Kidney (tissue), 14 donors: ENCODE results near the gene GALNT17. TPM values are rescaled to one million over a fixed set of nuclear protein-coding genes. Genes with fewer than 3 reads are reported as not detected.

Experiments
- DNase-seq, 5 donors: peaks; one replicate each; pipeline ENCODE4 v3.0.0-alpha.2; 2013 to 2020
- FAIRE-seq: peaks from 2 replicates; lab custom pipeline; 2012; peaks lifted over from hg19 to GRCh38; lab: Jason Lieb, UNC
- H3K27ac ChIP-seq, 2 donors: one replicate each; pipeline ENCODE4 v1.7.0; 2013; ENCODE audit warnings: low read depth in 2 of 2, low read length in 2 of 2, inconsistent platforms in 1 of 2
- H3K27me3 ChIP-seq: one replicate; pipeline ENCODE4 v1.7.1; 2013; ENCODE audit warnings: low read length, inconsistent platforms; ENCODE audit not compliant: control insufficient read depth, insufficient read depth
- H3K36me3 ChIP-seq, 3 donors: one replicate each; pipeline versions ENCODE4 v1.7.0 to v1.7.1; 2013; ENCODE audit warnings: low read length in 3 of 3, control low read depth in 1 of 3, inconsistent platforms in 1 of 3; ENCODE audit not compliant: insufficient read depth in 3 of 3, control insufficient read depth in 2 of 3
- H3K4me1 ChIP-seq, 3 donors: one replicate each; pipeline versions ENCODE4 v1.7.0 to v1.7.1; 2013; ENCODE audit warnings: low read length in 3 of 3, inconsistent platforms in 1 of 3, low read depth in 1 of 3; ENCODE audit not compliant: control insufficient read depth in 2 of 3, insufficient read depth in 2 of 3
- H3K4me3 ChIP-seq, 3 donors: one replicate each; pipeline versions ENCODE4 v1.7.0 to v1.8.1; 2013; ENCODE audit warnings: low read length in 3 of 3, control low read depth in 1 of 3, inconsistent platforms in 1 of 3
- H3K9ac ChIP-seq, 3 donors: one replicate each; pipeline versions ENCODE4 v1.7.0 to v1.7.1; 2013; ENCODE audit warnings: low read length in 3 of 3, control low read depth in 1 of 3, inconsistent platforms in 1 of 3
- H3K9me3 ChIP-seq, 3 donors: one replicate each; pipeline versions ENCODE4 v1.7.0 to v1.7.1; 2013; ENCODE audit warnings: low read length in 3 of 3, control low read depth in 1 of 3, inconsistent platforms in 1 of 3; ENCODE audit not compliant: control insufficient read depth in 2 of 3, insufficient read depth in 1 of 3
- CTCF ChIP-seq: IDR thresholded peaks from 3 replicates; pipeline ENCODE4 v1.5.1; 2012; ENCODE audit warnings: mild to moderate bottlenecking, moderate library complexity, borderline replicate concordance; ENCODE audit not compliant: insufficient read depth; ENCODE audit errors: extremely low read depth
- intact Hi-C: fragments of 100-400 bp; cut with DNase I; formaldehyde crosslinking; loops from one replicate; pipeline ENCODE4 v1.11.1; 2022
- polyA plus RNA-seq: library from polyadenylated mRNA; stranded (reverse); fragments of 350-450 nt; fragmentation: Illumina TruSeq; extraction: RNeasy Lipid Tissue Mini Kit (QIAGEN cat#74804); gene quantifications from one replicate; pipeline ENCODE4 v1.2.3, GENCODE V29; 2014; ENCODE audit warnings: low read depth, low replicate concordance; ENCODE audit not compliant: insufficient read depth
- total RNA-seq: library from RNA; stranded (reverse); fragmentation: NEBNext Ultra II Directional; extraction: Animal tissue kit (Norgen Biotek cat#: 25700); gene quantifications from one replicate; pipeline ENCODE4 v1.2.1, GENCODE V29; 2021
- donor health status: control.
- donor health status: control.
- donor health status: control.
- donor health status: control.
- donor health status: control.
- donor health status: DM: yes; HTN: yes; CAD: no.
- donor health status: Normal renal cell carcinoma (clear cell type).

GALNT17 gene
- total and polyA plus RNA-seq, 2 donors from 2014 or later = 2.4 to 5.5 TPM

GRCh38 chr7:71326595-71326994 lies 194.7 kb downstream of the GALNT17 start:
- Histone ChIP-seq H3K9ac (no peak overlapping the region), H3K4me1 (no peaks in the 10 kb centered on the region), H3K27ac (no peak overlapping the region), H3K36me3 (no peaks in the 10 kb centered on the region), H3K27me3 (no peaks in the 10 kb centered on the region), H3K9me3 (no peaks in the 10 kb centered on the region), H3K4me3 (no peak overlapping the region)
- intact Hi-C loops = no loop called here
- TF ChIP-seq CTCF = no peak
- DNase-seq (no peak), FAIRE-seq (no peak)

GRCh38 chr7:71327946-71328345 lies 196.0 kb downstream of the GALNT17 start:
- no peak overlapping the region for H3K4me3 ChIP-seq
- H3K27ac ChIP-seq = no peak overlapping the region
- H3K4me1 ChIP-seq = no peaks in the 10 kb centered on the region
- no peak for DNase-seq
- intact Hi-C loops = no loop called here
- H3K27me3 ChIP-seq = no peaks in the 10 kb centered on the region
- FAIRE-seq = no peak
- TF ChIP-seq CTCF = no peak
- no peaks in the 10 kb centered on the region for H3K9me3 ChIP-seq
- no peaks in the 10 kb centered on the region for H3K36me3 ChIP-seq
- no peak overlapping the region for H3K9ac ChIP-seq

GRCh38 chr7:71329030-71329660 lies 197.2 kb downstream of the GALNT17 start:
- Histone ChIP-seq H3K27me3 (no peaks in the 10 kb centered on the region), H3K27ac (no peak overlapping the region), H3K9me3 (no peaks in the 10 kb centered on the region), H3K4me1 (no peaks in the 10 kb centered on the region), H3K4me3 (no peak overlapping the region), H3K9ac (no peak overlapping the region), H3K36me3 (no peaks in the 10 kb centered on the region)
- peak in 1 of 5 donors; percentile 54 for DNase-seq
- FAIRE-seq = no peak
- intact Hi-C loops = no loop called here
- TF ChIP-seq CTCF = no peak

- Histone ChIP-seq H3K4me1 (no peaks in the 10 kb centered on the region), H3K4me3 (no peak overlapping the region), H3K27me3 (no peaks in the 10 kb centered on the region), H3K36me3 (no peaks in the 10 kb centered on the region), H3K9ac (no peak overlapping the region), H3K27ac (no peak overlapping the region), H3K9me3 (no peaks in the 10 kb centered on the region)
- no peak for TF ChIP-seq CTCF
- DNase-seq (no peak), FAIRE-seq (no peak)
- intact Hi-C loops = no loop called here
Measured at GRCh38 chr7:71332207-71332606, 200.3 kb downstream of the GALNT17 start.
